IPS-20b (cell line): ENCODE results near the gene GNG7.
"Not testable (repeated sequence)": the region's sequence is repeated elsewhere in the genome, so short reads cannot be mapped to it uniquely, and the experiment has no call there.

ENCODE experiments used
- H3K27ac ChIP-seq: one replicate; pipeline ENCODE4 v1.5.1; 2013; ENCODE audit warnings: low read length
- H3K27me3 ChIP-seq: 2 replicates; pipeline ENCODE4 v1.6.1; 2013; ENCODE audit warnings: mild to moderate bottlenecking, low read length, inconsistent platforms; ENCODE audit not compliant: insufficient read depth
- H3K36me3 ChIP-seq: 2 replicates; pipeline ENCODE4 v1.6.1; 2013; ENCODE audit warnings: low read depth, mild to moderate bottlenecking, inconsistent platforms, low read length, moderate library complexity; ENCODE audit not compliant: insufficient read depth
- H3K4me1 ChIP-seq: 2 replicates; pipeline ENCODE4 v1.6.1; 2013; ENCODE audit warnings: mild to moderate bottlenecking, control low read depth, inconsistent platforms, low read length, moderate library complexity; ENCODE audit not compliant: insufficient read depth
- H3K4me3 ChIP-seq: 2 replicates; pipeline ENCODE4 v1.5.1; 2013; ENCODE audit warnings: mild to moderate bottlenecking, low read length, inconsistent platforms
- H3K9ac ChIP-seq: 2 replicates; pipeline ENCODE4 v1.6.1; 2013; ENCODE audit warnings: low read depth, mild to moderate bottlenecking, inconsistent platforms, low read length, moderate library complexity
- H3K9me3 ChIP-seq: 2 replicates; pipeline ENCODE4 v1.6.1; 2013; ENCODE audit warnings: mild to moderate bottlenecking, low read depth, low read length, inconsistent platforms; ENCODE audit not compliant: insufficient read depth

GNG7 gene

DNA sequence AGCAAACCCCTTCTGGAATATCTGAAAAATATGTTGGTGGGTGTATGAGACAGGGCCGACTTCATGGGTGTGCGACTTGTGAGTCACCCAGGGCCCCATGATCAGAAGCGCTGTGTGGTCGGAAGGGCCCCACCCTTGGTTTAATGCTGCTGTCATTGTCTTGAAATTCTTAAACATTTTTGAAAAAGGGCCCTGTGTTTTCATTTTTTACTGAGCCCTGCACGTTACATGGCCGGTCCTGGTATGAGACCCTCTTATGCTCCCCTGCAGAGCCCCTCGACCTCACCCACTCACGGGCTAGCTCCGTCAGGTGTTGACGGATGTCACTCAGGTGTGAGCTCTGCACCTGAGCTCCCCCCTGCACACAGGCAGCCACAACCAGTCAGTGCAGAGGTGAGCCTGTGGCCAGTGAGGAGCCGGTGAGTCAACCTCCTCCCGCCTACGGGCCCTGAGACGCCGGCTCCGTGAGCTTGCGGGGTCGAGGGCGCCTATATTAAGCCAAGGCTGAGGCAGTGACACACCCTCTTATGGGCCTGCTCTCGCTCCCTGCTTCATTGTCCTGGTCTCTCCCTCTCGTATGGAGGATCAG is 198.9 kb downstream of the GNG7 start:
- H3K27me3 ChIP-seq = 0 out of 2 replicates have a peak, but pooled peaks cover 3% of the 10 kb centered on the region
- H3K9ac ChIP-seq = no peak overlapping the region
- no peaks in the 10 kb centered on the region for H3K4me1 ChIP-seq
- no peaks in the 10 kb centered on the region for H3K36me3 ChIP-seq
- H3K27ac ChIP-seq = no peak overlapping the region
- H3K9me3 ChIP-seq = no peaks in the 10 kb centered on the region
- H3K4me3 ChIP-seq = no peak overlapping the region

DNA sequence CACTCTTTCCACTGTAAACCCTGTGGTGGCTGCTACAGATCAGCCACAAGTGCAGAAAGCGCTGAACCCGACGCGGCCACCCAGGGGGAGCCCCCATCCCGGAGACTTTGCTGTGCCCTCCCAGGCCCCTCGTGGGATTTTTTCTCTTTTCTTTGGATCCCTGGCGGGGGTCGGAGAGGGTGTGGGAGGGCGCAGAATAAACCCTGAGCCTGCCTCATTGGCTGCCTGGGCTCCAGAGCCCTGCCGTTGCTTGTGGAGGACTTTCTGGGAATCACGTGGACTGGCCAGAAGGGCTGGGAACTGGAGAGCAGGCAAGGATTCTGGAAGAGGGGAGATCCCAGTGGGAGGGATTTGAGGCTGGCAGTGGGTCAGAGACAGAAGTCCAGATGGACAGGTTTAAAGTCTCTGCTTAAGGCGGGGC is 201.6 kb downstream of the GNG7 start:
- Histone ChIP-seq H3K9ac (no peak overlapping the region), H3K36me3 (no peaks in the 10 kb centered on the region), H3K9me3 (no peaks in the 10 kb centered on the region), H3K4me1 (no peaks in the 10 kb centered on the region), H3K27ac (no peak overlapping the region), H3K27me3 (peaks cover 6% of the 10 kb centered on the region; the same call in 1 of the 2 replicates), H3K4me3 (no peak overlapping the region)

GRCh38 chr19:2500156-2500555 is 202.3 kb downstream of the GNG7 start:
- H3K27me3 ChIP-seq = peaks cover 13% of the 10 kb centered on the region
- H3K27ac ChIP-seq = no peak overlapping the region
- H3K36me3 ChIP-seq = no peaks in the 10 kb centered on the region
- no peaks in the 10 kb centered on the region for H3K4me1 ChIP-seq
- H3K4me3 ChIP-seq = no peak overlapping the region
- no peak overlapping the region for H3K9ac ChIP-seq
- H3K9me3 ChIP-seq = no peaks in the 10 kb centered on the region

DNA sequence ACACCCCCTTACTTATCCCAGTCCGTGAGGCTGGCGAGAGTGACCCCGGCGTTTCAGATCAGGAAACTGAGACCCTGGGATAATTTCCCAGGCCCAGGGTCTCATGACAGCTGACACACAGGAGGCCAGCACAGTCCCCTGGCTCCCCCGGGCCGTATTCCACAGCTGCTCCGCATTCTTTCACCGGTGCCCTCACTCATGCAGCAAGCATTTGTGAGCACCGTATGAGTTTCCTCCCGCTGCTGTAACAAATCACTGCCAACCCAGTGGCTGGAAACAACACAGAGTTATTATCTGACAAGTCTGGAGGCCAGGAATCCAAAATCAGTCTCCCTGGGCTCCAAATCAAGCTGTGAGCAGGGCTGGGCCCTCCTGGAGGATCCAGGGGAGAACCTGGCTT is 205.3 kb downstream of the GNG7 start:
- Histone ChIP-seq H3K27ac (no peak overlapping the region), H3K9me3 (no peaks in the 10 kb centered on the region), H3K4me1 (no peaks in the 10 kb centered on the region), H3K9ac (no peak overlapping the region), H3K27me3 (peaks cover 31% of the 10 kb centered on the region), H3K4me3 (no peak overlapping the region), H3K36me3 (no peaks in the 10 kb centered on the region)

DNA sequence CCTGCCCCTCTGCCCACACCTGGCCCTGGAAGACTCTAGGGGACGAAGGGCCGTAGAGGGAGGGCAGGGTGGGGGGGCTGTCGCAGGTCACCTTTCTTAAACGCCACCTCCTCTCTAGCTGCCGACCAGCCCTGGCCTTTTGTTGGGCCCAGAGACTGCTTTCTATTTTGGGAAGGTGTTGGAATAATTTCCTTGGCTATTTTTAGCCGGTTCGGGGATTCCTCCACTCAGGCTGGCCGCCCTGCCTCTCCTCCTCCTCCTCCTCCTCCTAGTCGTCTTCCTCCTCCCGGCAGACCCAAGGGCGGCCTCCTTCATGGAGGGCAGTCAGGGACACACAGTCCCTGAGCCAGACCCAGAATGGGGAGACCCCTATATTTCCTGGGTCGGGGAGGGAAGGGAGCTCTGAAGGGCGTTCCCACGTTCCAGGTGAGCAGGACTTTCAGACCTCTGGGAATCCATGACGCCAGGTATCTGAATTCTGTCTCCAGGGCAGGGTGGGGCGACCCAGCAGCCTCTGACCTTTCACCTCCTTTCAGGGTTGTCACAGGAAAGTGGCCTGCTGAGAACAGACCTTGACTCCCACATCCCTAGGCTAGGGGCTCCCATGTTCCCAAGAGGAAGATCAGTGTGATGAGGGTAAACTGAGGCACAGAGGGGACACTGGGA is 206.7 kb downstream of the GNG7 start:
- no peak overlapping the region for H3K4me3 ChIP-seq
- no peaks in the 10 kb centered on the region for H3K4me1 ChIP-seq

GRCh38 chr19:2495130-2495641 is 207.3 kb downstream of the GNG7 start:
- H3K4me1 ChIP-seq = no peaks in the 10 kb centered on the region
- peaks cover 46% of the 10 kb centered on the region for H3K27me3 ChIP-seq
- no peak overlapping the region for H3K27ac ChIP-seq
- no peaks in the 10 kb centered on the region for H3K36me3 ChIP-seq
- no peak overlapping the region for H3K9ac ChIP-seq
- H3K4me3 ChIP-seq = peak overlapping the region; percentile 65; the same call in 1 of the 2 replicates
- no peaks in the 10 kb centered on the region for H3K9me3 ChIP-seq

More for the DNA sequence above, 206.7 kb downstream of the GNG7 start:
- Histone ChIP-seq H3K27me3 (peaks cover 40% of the 10 kb centered on the region), H3K27ac (no peak overlapping the region), H3K36me3 (no peaks in the 10 kb centered on the region), H3K9ac (no peak overlapping the region), H3K9me3 (no peaks in the 10 kb centered on the region)

DNA sequence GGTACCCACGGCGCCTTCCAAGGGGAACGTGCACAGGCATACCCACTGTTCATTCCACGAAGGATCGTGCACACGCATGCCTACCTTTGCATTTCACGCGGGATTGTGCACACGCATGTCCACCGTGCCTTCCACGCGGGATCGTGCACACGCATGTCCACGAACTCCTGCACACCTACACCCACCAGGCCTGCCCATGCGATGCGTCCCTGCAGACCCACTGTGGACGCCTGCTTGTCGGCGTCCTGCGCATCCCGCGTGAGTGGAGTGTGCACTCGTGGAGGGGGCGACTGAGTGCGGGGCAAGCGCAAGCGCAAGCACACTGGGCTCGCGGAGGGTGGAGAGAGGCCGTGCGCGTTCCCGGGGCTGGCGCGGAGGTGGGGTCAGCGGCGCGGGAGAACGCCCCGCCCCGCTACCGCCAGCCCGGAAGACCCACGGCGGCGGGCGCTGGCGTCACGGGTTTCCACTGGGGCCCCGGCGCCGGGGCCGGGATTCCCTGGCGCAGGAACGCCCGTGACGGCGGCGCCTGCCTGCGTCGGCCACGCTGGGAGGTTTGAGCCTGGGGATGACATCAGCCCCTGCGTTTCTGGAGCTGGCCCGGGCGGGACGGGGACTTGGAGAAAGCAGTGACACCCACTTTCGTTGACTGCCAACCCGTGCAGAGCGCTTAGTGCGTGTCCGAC is 207.9 kb downstream of the GNG7 start:
- Histone ChIP-seq H3K27ac (no peak overlapping the region), H3K9ac (no peak overlapping the region), H3K27me3 (peaks cover 52% of the 10 kb centered on the region), H3K4me1 (no peaks in the 10 kb centered on the region), H3K9me3 (no peaks in the 10 kb centered on the region), H3K36me3 (no peaks in the 10 kb centered on the region), H3K4me3 (peak overlapping the region; percentile 65)

DNA sequence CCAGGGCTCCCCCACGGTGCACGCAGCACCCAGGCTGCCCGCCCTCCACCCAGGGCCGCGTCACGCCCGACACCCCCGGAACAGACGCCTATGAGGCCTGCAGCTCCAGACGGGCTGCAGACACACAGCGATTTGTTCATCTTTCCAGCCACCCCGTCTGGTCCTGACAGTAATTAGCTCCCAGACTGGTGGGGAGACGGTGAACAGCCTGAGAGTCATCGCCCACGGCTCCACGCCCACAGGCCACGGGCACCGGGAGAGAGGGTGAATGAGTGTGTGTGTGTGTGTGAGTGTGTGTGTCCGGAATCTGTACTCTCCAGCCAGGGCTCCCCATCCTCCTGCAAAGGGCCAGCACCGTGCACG is 208.4 kb downstream of the GNG7 start:
- H3K9me3 ChIP-seq = no peaks in the 10 kb centered on the region
- peak overlapping the region; percentile 65 for H3K4me3 ChIP-seq
- H3K36me3 ChIP-seq = no peaks in the 10 kb centered on the region
- H3K9ac ChIP-seq = no peak overlapping the region
- no peak overlapping the region for H3K27ac ChIP-seq
- peaks cover 57% of the 10 kb centered on the region for H3K27me3 ChIP-seq
- H3K4me1 ChIP-seq = no peaks in the 10 kb centered on the region

GRCh38 chr19:2493448-2493847 is 209.0 kb downstream of the GNG7 start:
- H3K27me3 ChIP-seq = peaks cover 61% of the 10 kb centered on the region
- H3K9ac ChIP-seq, H3K4me3 ChIP-seq, H3K36me3 ChIP-seq, H3K9me3 ChIP-seq, H3K4me1 ChIP-seq, H3K27ac ChIP-seq: not testable (repeated sequence)

- H3K4me3 ChIP-seq = no peak overlapping the region
- no peaks in the 10 kb centered on the region for H3K4me1 ChIP-seq
- peaks cover 67% of the 10 kb centered on the region for H3K27me3 ChIP-seq
- H3K9ac ChIP-seq = no peak overlapping the region
- H3K36me3 ChIP-seq = no peaks in the 10 kb centered on the region
- no peaks in the 10 kb centered on the region for H3K9me3 ChIP-seq
- H3K27ac ChIP-seq = no peak overlapping the region
Observed at GRCh38 chr19:2492870-2493269, 209.6 kb downstream of the GNG7 start.

- Histone ChIP-seq H3K4me1 (no peaks in the 10 kb centered on the region), H3K27ac (no peak overlapping the region), H3K9ac (no peak overlapping the region), H3K4me3 (no peak overlapping the region), H3K36me3 (no peaks in the 10 kb centered on the region), H3K27me3 (peaks cover 78% of the 10 kb centered on the region), H3K9me3 (no peaks in the 10 kb centered on the region)
Observed at GRCh38 chr19:2491130-2491801, 211.2 kb downstream of the GNG7 start.
